Activated naive CD4-positive, alpha-beta T cell treated with anti-CD3 and anti-CD28 coated beads, Interleukin-2, amount 50 U/mL, for 24 hours (primary cell): ENCODE measurements around the gene SOWAHC.
"Not testable (repeated sequence)": the region's sequence is repeated elsewhere in the genome, so short reads cannot be mapped to it uniquely, and the experiment has no call there.

Experiments
- H3K27ac Mint-ChIP-seq: one replicate; pipeline ENCODE4 v1.8.0; 2021; ENCODE audit warnings: mild to moderate bottlenecking, mixed read lengths
- H3K27me3 Mint-ChIP-seq: one replicate; pipeline ENCODE4 v1.8.0; 2021; ENCODE audit warnings: mixed read lengths
- H3K36me3 Mint-ChIP-seq: one replicate; pipeline ENCODE4 v1.8.0; 2021; ENCODE audit warnings: mixed read lengths
- H3K4me1 Mint-ChIP-seq: one replicate; pipeline ENCODE4 v1.8.0; 2021; ENCODE audit warnings: mixed read lengths
- H3K4me3 Mint-ChIP-seq: one replicate; pipeline ENCODE4 v1.8.0; 2021; ENCODE audit warnings: mild to moderate bottlenecking, mixed read lengths
- H3K9me3 Mint-ChIP-seq: one replicate; pipeline ENCODE4 v1.8.0; 2021; ENCODE audit warnings: mixed read lengths

SOWAHC gene

DNA sequence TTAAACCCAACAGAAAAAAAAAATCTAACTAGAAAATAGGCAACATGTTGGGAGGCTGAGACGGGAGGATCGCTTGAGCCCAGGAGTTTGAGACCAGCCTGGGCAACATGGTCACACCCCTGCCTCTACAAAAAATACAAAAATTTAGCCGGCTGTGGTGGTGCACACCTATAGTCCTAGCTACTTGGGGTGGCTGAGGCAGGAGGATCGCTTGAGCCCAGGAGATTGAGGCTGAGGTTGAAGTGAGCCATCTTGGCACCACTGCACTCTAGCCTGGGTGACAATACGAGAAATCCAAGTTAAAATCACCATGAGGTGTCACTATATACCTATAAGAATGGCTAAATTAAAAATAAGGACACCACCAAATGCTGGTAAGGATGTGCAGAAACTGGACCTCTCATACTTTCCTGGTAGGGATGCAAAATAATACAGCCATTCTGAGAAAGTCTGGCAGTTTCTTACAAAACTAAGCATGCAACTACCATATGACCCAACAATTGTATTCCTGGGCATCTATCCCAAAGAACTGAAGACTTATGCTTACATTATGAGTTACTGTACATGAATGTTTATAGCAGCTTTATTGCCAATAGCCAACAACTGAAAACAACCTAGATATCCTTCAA, 2.6 kb upstream of the SOWAHC start:
- no peak overlapping the region for H3K4me3 Mint-ChIP-seq
- H3K9me3 Mint-ChIP-seq, result peaks cover 10% of the 10 kb centered on the region
- peaks cover 42% of the 10 kb centered on the region for H3K27me3 Mint-ChIP-seq
- H3K36me3 Mint-ChIP-seq, result peaks cover 2% of the 10 kb centered on the region
- H3K27ac Mint-ChIP-seq, result no peak overlapping the region
- peaks cover 13% of the 10 kb centered on the region for H3K4me1 Mint-ChIP-seq

DNA sequence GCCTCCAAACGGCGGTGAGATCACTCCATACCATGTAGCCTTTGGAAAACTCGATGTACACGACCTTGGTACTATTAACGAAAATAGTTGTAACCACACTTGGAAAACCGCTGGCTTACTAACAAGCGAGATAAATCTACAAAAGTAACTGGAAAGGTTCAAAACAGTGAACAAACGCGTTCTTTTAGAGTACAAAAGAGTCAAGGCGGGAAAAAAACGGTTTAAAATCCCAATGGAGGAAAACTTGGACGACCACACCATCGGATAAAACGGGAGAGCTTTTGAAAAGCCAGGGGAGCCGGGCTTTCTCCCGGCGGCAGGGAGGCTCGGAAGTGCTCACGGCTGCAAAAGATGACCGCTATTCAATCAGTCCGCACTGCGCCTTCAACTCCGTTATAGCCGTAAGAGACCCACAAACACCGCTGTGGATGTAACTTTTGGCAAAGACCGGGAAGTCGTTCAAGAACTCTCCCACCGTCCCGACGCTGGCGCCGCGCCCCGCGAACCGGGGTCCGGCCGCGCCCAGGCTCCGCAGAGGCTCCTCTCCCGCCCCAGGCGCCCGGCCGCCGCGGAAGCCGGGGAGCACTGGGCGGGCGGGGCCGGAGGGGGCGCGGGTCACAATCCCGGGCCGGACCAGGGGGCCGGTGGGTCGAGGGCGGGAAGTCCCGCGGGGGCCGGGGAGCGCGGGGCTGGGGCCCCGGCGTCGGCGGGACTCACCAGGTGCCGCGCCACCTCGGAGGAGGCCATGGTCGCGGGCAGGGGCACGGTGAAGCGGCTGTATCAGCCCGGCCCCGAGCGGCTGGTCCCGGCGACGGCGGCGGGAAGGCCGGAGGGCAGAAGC, 863 bp upstream of the SOWAHC start:
- H3K27me3 Mint-ChIP-seq, result peaks cover 44% of the 10 kb centered on the region
- peak overlapping the region; percentile 87 for H3K4me3 Mint-ChIP-seq
- peak overlapping the region; percentile 55 for H3K27ac Mint-ChIP-seq
- peaks cover 13% of the 10 kb centered on the region for H3K4me1 Mint-ChIP-seq
- H3K9me3 Mint-ChIP-seq, result peaks cover 10% of the 10 kb centered on the region
- peaks cover 2% of the 10 kb centered on the region for H3K36me3 Mint-ChIP-seq

DNA sequence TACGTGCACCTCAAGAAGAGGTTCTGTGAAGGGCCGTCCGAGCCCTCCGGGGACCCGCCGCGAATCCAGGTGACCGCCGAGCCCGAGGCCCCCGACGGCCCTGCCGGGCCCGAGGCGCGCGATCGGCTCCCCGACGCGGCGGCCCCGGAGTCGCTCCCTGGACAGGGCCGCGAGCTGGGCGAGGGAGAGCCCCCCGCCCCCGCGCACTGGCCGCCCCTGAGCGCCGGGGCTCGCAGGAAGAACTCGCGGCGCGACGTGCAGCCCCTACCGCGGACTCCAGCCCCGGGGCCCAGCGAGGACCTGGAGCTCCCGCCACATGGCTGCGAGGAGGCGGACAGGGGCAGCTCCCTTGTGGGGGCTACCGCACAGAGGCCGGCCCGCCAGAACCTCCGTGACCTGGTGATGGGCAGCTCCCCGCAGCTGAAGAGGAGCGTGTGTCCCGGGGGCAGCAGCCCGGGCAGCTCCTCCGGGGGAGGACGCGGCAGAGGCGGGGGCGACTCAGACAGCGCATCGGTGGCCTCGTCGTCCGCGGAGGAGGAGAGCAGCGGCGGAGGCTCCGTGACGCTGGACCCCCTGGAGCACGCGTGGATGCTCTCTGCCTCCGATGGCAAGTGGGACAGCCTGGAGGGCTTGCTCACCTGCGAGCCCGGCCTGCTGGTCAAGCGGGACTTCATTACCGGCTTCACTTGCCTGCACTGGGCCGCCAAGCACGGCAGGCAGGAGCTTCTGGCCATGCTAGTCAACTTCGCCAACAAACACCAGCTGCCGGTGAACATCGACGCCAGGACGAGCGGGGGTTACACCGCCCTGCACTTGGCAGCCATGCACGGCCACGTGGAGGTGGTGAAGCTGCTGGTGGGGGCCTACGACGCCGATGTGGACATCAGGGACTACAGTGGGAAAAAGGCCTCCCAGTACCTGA, 812 bp downstream of the SOWAHC start:
- peaks cover 41% of the 10 kb centered on the region for H3K27me3 Mint-ChIP-seq
- peaks cover 7% of the 10 kb centered on the region for H3K4me1 Mint-ChIP-seq
- no peak overlapping the region for H3K27ac Mint-ChIP-seq
- peaks cover 5% of the 10 kb centered on the region for H3K9me3 Mint-ChIP-seq
- H3K4me3 Mint-ChIP-seq, result no peak overlapping the region
- peaks cover 2% of the 10 kb centered on the region for H3K36me3 Mint-ChIP-seq

DNA sequence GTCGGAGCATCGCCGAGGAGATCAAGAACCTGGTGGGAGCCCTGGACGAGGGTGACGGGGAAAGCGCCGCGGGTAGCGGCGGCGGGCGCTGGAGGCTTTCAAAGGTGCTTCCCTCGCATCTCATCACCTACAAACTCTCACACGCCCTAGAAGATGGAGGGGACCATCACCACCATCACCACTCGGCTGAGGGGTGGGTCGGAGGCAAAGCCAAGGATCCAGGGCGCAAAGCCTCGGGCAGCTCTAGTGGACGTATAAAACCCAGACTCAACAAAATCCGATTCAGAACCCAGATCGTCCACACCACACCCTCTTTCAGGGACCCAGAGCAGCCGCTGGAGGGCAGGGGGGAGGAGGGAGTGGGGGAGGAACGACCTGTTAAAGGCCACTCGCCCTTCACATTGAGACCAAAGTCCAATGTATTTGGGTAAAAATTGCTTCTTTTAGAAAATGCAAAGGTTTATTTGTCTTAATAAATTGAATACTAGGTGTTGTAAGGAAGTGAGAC, 1.5 kb downstream of the SOWAHC start:
- H3K4me1 Mint-ChIP-seq, result peaks cover 7% of the 10 kb centered on the region
- H3K27ac Mint-ChIP-seq, result no peak overlapping the region
- H3K36me3 Mint-ChIP-seq, result peaks cover 2% of the 10 kb centered on the region
- H3K4me3 Mint-ChIP-seq, result peak overlapping the region; percentile 26
- peaks cover 41% of the 10 kb centered on the region for H3K27me3 Mint-ChIP-seq
- H3K9me3 Mint-ChIP-seq, result peaks cover 5% of the 10 kb centered on the region

DNA sequence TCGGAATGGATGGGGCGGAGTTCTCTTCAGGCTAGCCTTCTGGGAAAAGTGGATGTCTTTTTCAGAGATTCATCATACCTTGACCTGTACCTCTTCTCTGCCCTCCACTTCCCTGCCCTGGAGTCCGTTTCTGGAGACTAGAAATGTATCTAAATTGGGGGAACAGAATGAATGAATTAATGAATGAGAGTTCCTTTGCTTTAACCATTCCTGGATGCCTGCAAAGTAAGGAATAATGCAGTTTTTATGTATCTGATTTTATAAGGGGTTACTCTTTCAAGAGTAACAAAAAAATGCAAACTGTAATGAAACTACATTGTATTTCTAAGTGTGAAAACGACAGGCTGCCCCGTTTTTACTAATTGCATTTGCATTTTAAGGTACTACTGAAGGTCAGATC, 2.0 kb downstream of the SOWAHC start:
- peaks cover 7% of the 10 kb centered on the region for H3K4me1 Mint-ChIP-seq
- H3K27me3 Mint-ChIP-seq, result peaks cover 41% of the 10 kb centered on the region
- no peak overlapping the region for H3K27ac Mint-ChIP-seq

DNA sequence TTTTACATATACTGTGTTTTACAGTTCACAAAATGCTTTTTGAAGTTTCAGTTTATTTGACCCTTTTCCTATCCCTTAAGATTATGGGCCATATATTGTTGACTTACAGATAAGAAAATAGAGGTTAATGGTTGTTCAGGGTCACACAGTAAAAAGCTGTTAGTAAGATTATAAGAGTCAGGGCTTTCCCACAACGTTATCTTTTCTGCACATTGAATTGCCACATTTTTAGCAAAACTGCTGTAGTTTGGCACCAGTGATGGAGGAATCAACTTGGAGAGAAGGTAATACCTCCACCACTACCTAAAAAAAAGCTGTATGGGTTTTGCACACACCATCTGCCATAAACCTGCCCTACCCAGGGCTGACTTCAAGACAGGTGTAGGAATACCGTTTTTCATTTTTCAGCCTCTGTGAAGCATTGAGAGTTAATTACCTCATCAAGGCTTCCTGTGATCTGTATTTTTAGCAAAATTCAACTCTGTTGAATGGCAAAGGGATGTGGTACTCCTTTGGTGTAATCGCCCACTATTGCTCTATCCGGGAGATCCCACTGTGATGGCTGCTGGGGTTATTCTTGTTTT, 5.0 kb downstream of the SOWAHC start:
- H3K4me3 Mint-ChIP-seq, result no peak overlapping the region
- no peaks in the 10 kb centered on the region for H3K36me3 Mint-ChIP-seq
- H3K9me3 Mint-ChIP-seq, result no peaks in the 10 kb centered on the region
- H3K27me3 Mint-ChIP-seq, result peaks cover 28% of the 10 kb centered on the region
- H3K4me1 Mint-ChIP-seq, result no peaks in the 10 kb centered on the region
- H3K27ac Mint-ChIP-seq, result no peak overlapping the region

More for the DNA sequence above, 2.0 kb downstream of the SOWAHC start:
- Mint-ChIP-seq H3K36me3 (peaks cover 2% of the 10 kb centered on the region), H3K4me3 (no peak overlapping the region), H3K9me3 (peaks cover 5% of the 10 kb centered on the region)

DNA sequence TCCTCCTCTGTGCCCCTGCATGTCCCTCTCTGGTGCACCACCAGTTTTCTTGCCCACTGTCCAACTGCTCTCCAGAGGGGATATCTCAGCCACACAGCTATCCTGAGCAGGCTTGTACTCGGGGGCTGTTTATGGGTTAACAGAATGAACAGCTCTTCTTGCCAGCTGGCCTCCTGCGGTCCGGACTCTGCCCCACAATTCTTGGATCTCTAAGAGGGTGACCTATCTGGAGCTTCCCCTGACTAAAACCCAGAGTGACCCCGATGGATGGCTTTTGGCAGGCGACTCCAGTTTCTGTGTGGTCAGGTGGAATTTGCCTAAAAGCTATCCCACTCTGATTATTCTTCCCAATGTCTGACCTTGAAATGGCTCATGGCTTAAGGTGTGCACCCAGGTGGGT, 9.1 kb downstream of the SOWAHC start:
- Mint-ChIP-seq H3K27ac (no peak overlapping the region), H3K36me3 (no peaks in the 10 kb centered on the region), H3K27me3 (peaks cover 11% of the 10 kb centered on the region), H3K9me3 (no peaks in the 10 kb centered on the region), H3K4me1 (no peaks in the 10 kb centered on the region), H3K4me3 (no peak overlapping the region)

DNA sequence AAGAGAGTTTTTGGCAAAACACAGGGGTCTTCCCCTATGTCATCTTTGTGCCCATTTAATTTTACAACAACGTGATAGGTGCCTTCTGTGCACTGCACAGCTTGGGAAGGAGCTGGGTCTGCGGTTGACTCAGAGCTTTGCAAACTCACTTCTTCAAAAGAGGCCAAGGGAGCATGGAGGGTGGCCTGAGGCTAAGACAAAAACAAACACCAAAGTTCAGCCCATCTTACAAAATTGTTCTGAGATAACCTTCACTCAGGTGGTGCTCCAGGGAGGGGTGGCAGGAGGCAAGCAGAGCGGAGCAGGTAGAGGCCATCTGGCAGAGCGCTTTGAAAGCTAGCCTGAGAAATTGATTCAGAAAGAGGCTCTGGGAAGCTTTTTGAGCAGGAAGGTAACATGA, 9.8 kb downstream of the SOWAHC start:
- H3K9me3 Mint-ChIP-seq, result no peaks in the 10 kb centered on the region

DNA sequence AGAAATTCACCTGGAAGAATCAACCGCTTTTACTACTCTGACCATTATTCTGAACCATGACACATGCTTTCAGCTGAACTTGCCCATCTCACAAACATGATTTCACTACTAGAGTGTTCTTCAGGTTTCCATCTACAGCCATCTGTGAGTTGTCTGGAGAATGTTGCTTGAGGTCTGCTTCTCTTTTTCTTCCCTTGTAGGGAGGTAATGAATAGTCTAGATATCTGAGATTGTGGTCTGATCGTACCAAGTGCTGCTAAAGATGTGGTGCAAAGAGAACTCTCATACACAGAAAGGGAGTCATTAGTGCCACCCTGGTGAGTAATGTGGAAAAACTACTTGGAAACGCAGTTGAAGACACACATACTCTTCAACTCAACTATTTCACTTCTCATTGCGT, 10.2 kb downstream of the SOWAHC start:
- Mint-ChIP-seq H3K4me1 (no peaks in the 10 kb centered on the region), H3K36me3 (no peaks in the 10 kb centered on the region), H3K27me3 (peaks cover 7% of the 10 kb centered on the region), H3K4me3 (no peak overlapping the region), H3K9me3 (no peaks in the 10 kb centered on the region), H3K27ac (no peak overlapping the region)

More for the DNA sequence above, 9.8 kb downstream of the SOWAHC start:
- H3K27ac Mint-ChIP-seq, result no peak overlapping the region
- H3K27me3 Mint-ChIP-seq, result peaks cover 9% of the 10 kb centered on the region
- no peaks in the 10 kb centered on the region for H3K4me1 Mint-ChIP-seq
- no peaks in the 10 kb centered on the region for H3K36me3 Mint-ChIP-seq
- no peak overlapping the region for H3K4me3 Mint-ChIP-seq

DNA sequence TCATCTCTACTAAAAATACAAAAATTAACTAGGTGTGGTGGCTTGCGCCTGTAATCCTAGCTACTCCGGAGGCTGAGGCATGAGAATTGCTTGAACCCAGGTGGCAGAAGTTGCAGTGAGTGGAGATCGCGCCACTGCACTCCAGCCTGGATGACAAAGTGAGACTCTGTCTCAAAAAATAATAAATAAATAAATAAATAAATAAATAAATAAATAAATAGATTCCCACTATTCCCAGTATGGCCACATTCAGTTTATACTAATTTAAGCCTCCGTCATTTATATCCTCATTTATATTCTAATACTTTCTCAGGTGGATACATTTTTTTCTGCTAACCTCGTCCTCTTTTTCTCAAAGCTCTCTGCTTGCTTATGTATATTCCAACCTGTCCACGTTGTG, 14.2 kb downstream of the SOWAHC start:
- not testable (repeated sequence) for H3K27me3 Mint-ChIP-seq, H3K4me1 Mint-ChIP-seq, H3K36me3 Mint-ChIP-seq, H3K27ac Mint-ChIP-seq, H3K9me3 Mint-ChIP-seq, H3K4me3 Mint-ChIP-seq

DNA sequence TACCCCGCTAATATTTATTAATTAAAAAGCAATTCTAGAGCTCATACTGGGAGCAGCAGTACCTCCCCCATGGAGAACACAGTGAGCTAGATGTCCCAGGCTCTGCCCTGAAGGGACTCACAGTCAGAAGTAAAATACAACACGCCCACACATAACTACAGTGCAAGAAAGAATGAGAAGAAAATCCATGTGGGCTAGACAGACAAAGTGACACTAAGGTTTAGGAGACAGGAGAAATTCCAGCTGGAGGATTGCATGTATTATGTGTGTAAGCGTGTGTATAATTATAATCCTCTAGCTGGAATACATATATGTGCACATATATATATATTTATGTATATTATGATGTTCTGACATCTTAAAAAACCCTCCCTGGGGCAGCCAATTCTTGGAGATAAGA, 15.7 kb downstream of the SOWAHC start:
- Mint-ChIP-seq H3K4me1 (no peaks in the 10 kb centered on the region), H3K27me3 (peaks cover 3% of the 10 kb centered on the region), H3K9me3 (no peaks in the 10 kb centered on the region), H3K27ac (no peak overlapping the region), H3K36me3 (no peaks in the 10 kb centered on the region), H3K4me3 (no peak overlapping the region)

DNA sequence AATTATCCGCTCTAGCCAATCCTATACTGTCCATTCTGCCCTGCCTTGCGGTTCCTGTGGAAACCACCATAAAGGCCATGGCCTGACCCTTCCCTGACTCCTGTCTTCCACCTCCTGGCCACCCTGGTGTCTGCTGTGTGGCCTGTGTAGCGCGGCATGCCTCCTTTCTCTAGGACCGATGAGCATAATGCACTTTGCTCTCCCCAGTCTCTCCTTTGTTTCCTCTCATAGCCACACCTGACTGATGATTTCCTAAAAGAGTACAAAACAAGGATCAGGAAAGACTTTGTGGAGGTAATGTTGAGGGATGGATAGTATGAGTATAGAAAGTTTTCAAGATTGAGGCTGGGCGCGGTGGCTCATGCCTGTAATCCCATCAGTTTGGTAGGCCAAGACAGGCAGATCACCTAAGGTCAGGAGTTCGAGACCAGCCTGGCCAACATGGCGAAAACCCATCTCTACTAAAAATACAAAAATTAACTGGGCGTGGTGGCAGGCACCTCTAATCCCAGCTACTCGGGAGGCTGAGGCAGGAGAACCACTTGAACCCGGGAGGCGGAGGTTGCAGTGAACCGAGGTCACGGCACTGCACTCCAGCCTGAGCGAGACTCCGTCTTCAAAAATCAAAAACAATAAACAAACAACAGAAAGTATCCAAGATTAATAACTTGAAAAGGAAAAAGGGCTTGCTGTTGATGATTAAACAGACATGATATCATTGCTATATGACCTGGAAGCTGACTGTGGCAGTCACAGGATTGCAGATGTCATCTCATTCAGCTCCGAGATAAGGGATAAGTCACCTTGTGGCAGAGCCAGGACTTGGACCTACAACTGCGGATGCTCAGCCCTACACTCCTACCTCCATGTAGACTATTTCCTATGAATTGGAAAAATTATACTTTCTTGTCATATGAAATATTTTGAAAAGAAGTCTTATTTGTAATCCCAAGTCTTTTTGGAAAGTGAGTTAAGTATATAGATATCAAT, 16.6 kb downstream of the SOWAHC start:
- Mint-ChIP-seq H3K36me3 (no peaks in the 10 kb centered on the region), H3K27me3 (peaks cover 3% of the 10 kb centered on the region), H3K27ac (no peak overlapping the region), H3K4me3 (no peak overlapping the region), H3K9me3 (no peaks in the 10 kb centered on the region), H3K4me1 (no peaks in the 10 kb centered on the region)

DNA sequence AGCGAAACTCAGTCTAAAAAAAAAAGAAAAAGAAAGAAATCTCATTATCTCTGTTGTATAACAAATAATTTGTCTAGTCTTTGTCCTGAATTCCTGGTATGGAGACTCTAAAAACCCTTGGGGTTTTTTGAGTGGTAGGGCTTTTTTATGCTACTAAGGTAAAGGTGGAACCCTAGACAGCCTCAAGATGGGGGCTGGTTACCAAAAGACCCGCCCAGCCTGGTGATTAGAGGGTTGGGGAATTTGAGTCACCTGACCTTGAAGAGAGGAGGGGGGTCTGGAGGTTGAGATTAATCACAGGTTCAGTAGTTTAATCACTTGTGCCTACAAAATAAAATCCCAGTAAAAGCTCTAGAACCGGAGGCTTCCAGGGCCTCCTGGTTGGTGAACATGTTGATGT, 17.6 kb downstream of the SOWAHC start:
- no peaks in the 10 kb centered on the region for H3K9me3 Mint-ChIP-seq
- no peaks in the 10 kb centered on the region for H3K4me1 Mint-ChIP-seq
- H3K4me3 Mint-ChIP-seq, result no peak overlapping the region

DNA sequence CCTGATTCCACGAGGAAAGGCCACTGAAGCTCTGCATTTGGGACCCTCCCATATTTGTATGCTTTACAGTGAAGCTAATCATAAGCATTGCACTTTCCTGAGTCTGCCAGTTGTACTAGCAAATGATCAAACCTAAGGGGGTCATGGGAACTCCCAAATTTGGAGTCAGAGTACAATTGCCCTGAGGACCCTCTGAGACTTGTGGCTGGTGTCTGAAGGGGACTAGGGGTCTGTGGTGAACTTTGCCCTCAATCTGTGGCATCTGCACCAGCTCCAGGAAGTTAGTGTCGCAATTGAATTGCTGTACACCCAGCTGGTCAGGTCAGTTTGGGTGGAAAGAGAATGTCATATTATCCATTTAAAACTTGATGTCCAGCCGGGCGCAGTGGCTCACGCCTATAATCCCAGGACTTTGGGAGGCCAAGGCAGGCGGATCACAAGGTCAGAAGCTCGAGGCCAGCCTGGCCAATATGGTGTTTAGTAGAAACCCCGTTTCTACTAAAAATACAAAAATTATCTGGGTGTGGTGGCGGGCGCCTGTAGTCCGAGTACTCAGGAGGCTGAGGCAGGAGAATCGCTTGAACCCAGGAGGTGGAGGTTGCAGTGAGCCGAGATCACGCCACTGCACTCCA, 18.1 kb downstream of the SOWAHC start:
- no peaks in the 10 kb centered on the region for H3K9me3 Mint-ChIP-seq
- H3K27ac Mint-ChIP-seq, result no peak overlapping the region

More for the DNA sequence above, 17.6 kb downstream of the SOWAHC start:
- Mint-ChIP-seq H3K27ac (no peak overlapping the region), H3K36me3 (no peaks in the 10 kb centered on the region), H3K27me3 (no peaks in the 10 kb centered on the region)

More for the DNA sequence above, 18.1 kb downstream of the SOWAHC start:
- Mint-ChIP-seq H3K27me3 (no peaks in the 10 kb centered on the region), H3K4me3 (no peak overlapping the region), H3K4me1 (no peaks in the 10 kb centered on the region), H3K36me3 (no peaks in the 10 kb centered on the region)
